Suppressor macrophage treated with lipopolysaccharide for 1 hour (primary cell): ENCODE measurements around the gene USP10.
"Not testable (repeated sequence)": the region's sequence is repeated elsewhere in the genome, so short reads cannot be mapped to it uniquely, and the experiment has no call there.

Source experiments
- DNase-seq, 3 donors: peaks; one replicate each; pipeline ENCODE4 v3.0.0-alpha.2; 2020 to 2022

The USP10 gene

GRCh38 chr16:84673561-84673960 lies 26.2 kb upstream of the USP10 start:
- peak in 1 of 3 donors; percentile 24 for DNase-seq

GRCh38 chr16:84675423-84675822 lies 24.4 kb upstream of the USP10 start:
- no peak for DNase-seq

- DNase-seq, result no peak
These were observed 23.9 kb upstream of the USP10 start for GRCh38 chr16:84675884-84676283.

- no peak for DNase-seq
These were observed 22.6 kb upstream of the USP10 start for GRCh38 chr16:84677017-84677803.

GRCh38 chr16:84677849-84678248 lies 22.0 kb upstream of the USP10 start:
- DNase-seq, result no peak

- DNase-seq, result no peak
These were observed 21.3 kb upstream of the USP10 start for GRCh38 chr16:84678541-84678940.

- peak in 2 of 3 donors; percentile 45 to 46 for DNase-seq
These were observed 19.5 kb upstream of the USP10 start for GRCh38 chr16:84680165-84680842.

- DNase-seq, result no peak
These were observed 18.8 kb upstream of the USP10 start for GRCh38 chr16:84680843-84681629.

GRCh38 chr16:84683691-84684591 lies 15.9 kb upstream of the USP10 start:
- DNase-seq, result no peak

- no peak for DNase-seq
These were observed 15.2 kb upstream of the USP10 start for GRCh38 chr16:84684592-84684965.

- peak in 1 of 3 donors; percentile 14 for DNase-seq
These were observed 14.6 kb upstream of the USP10 start for GRCh38 chr16:84685210-84685609.

- DNase-seq, result no peak
These were observed 13.0 kb upstream of the USP10 start for GRCh38 chr16:84686707-84687298.

- DNase-seq, result peak; percentile 83 to 93 (median 90)
These were observed 12.1 kb upstream of the USP10 start for GRCh38 chr16:84687715-84688114.

GRCh38 chr16:84688163-84688562 lies 11.6 kb upstream of the USP10 start:
- peak; percentile 43 to 53 (median 44) for DNase-seq

- DNase-seq, result no peak
These were observed 10.7 kb upstream of the USP10 start for GRCh38 chr16:84689111-84689510.

- DNase-seq, result no peak
These were observed 9.5 kb upstream of the USP10 start for GRCh38 chr16:84690088-84690819.

GRCh38 chr16:84692451-84693214 lies 7.2 kb upstream of the USP10 start:
- peak; percentile 53 to 78 (median 73) for DNase-seq

GRCh38 chr16:84693869-84694268 lies 5.9 kb upstream of the USP10 start:
- not testable (repeated sequence) for DNase-seq

- DNase-seq, result no peak
These were observed 4.8 kb upstream of the USP10 start for GRCh38 chr16:84694980-84695379.

GRCh38 chr16:84699147-84699711 lies 571 bp upstream of the USP10 start:
- peak in 2 of 3 donors; percentile 31 to 41 for DNase-seq
